ENCODE results near the gene KIF16B.
"Not testable (repeated sequence)": the region's sequence is repeated elsewhere in the genome, so short reads cannot be mapped to it uniquely, and the experiment has no call there.

Gene KIF16B

DNA sequence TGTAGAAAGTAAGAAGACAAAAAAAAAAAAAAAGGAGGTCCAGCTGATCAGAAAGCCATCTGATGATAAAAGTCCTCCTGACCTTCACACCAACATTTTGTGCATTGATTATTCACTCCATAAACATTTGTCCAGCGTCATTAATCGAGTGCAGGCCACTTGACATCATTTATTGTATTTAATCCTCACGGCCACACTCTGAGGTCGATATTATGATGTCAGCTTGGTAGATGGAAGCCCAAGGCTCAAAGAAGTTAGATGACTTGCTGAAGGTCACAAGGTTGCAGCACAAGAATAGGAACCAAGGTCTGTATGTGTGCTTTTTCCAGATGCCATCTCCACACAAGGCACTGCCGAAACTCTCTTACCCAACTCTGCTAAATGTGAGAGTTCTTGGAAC, 328.4 kb downstream of the KIF16B start:
- DNase-seq: no peak

DNA sequence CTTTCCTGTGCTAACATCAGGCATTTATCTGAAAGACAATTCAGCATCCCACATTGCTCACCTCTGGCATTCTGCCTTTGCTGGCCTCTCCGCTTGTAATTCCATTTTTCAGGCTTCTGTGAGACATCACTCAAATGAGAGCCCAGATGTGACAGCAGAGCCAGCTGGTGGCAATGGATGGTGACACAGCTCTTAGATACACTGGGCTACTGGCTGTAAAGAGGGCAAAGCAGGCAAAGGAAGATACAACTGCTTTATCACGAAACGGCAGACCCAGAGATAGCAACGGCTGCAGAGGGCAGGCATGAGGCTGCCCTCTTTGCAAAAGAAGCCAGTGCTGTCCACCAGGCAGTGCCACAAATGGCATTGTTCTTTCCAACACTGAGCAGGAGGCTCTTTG, 329.8 kb downstream of the KIF16B start:
- no peak for DNase-seq

- no peak for DNase-seq
Measured at GRCh38 chr20:16241911-16242310, 331.3 kb downstream of the KIF16B start.

GRCh38 chr20:16240355-16240754, 332.9 kb downstream of the KIF16B start:
- DNase-seq: no peak

- no peak for DNase-seq
Measured at GRCh38 chr20:16236589-16237241, 336.5 kb downstream of the KIF16B start.

GRCh38 chr20:16230402-16230801, 342.8 kb downstream of the KIF16B start:
- no peak for DNase-seq

DNA sequence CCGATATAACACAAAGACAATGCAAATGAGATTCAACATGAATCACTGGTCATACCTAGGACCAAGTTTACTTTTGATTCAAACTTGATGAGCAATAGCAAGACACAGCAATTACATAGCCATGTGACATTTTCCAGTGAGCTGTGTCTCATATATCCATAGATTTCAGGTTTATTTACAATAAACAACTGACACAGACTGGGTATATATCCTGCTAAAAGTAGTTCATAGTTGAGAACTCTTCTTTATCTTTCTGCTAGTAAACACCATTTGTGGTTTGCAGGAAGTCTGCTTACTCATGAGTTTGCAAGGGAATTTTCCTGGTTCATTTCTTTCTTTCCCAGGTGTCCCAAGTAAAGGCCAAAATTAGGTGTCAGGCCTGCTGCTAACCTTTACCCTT, 343.4 kb downstream of the KIF16B start:
- DNase-seq: no peak

- DNase-seq: no peak
Measured at GRCh38 chr20:16228722-16229121, 344.5 kb downstream of the KIF16B start.

DNA sequence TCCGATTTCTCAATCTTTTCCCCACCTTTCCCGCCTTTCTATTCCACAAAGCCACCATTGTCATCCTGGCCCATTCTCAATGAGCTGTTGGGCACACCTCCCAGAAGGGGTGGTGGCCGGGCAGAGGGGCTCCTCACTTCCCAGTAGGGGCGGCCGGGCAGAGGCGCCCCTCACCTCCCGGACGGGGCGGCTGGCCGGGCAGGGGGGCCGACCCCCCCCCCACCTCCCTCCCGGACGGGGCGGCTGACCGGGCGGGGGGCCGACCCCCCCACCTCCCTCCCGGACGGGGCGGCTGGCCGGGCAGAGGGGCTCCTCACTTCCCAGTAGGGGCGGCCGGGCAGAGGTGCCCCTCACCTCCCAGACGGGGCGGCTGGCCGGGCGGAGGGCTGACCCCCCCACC, 346.3 kb downstream of the KIF16B start:
- DNase-seq: not testable (repeated sequence)

DNA sequence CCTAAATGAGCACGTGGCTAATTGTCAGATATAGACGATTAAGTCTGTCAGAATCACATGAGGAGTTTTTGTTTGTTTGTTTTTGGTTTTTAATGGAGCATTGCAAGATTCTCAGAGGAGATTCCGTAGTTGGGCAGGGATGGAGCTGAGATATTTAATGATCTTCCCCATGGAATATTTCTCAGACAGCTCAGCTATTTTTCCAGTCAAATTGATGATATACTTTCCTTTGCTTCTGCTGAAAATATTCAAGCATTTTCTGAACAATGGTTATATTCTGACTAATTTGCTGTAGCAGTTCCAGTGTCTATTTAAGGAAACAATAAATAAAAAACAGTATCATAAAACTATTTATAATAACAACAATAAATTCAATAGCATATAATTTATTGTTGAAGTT, 348.4 kb downstream of the KIF16B start:
- no peak for DNase-seq

DNA sequence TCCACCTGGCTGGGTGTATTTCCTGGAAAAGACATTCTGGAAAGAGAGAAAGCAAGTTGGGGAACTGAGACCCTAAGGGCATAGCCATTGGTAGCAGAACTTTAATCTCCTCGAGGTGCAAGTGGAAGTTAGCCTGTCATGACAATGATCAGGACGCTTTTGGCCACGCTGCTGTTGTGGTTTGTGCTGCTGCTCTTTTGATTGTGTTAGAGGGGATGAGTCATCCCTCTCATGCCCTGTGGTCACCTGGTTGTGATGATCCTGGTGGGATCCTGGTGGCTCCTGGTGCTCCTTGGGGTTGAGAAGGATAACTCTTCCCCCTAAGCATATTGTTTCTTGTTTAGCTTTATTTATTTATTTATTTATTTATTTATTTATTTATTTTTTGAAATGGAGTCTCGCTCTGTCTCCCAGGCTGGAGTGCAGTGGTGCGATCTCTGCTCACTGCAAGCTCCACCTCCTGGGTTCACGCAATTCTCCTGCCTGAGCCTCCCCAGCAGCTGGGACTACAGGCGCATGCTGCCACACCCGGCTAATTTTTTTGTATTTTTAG, 350.3 kb downstream of the KIF16B start:
- no peak for DNase-seq

Measured in fibroblast of skin of right biceps (primary cell).